Colon (tissue), 2 donors: Measurements from ENCODE around the gene TRIP4.
A peak's percentile ranks its signal among the peaks of the same experiment; 100 is the strongest.
"Not testable (repeated sequence)": the region's sequence is repeated elsewhere in the genome, so short reads cannot be mapped to it uniquely, and the experiment has no call there.

Experiments used
- FAIRE-seq: peaks from 2 replicates; lab custom pipeline; 2012; peaks lifted over from hg19 to GRCh38; lab: Jason Lieb, UNC
- donor health status: control.
- donor health status: control.

The TRIP4 gene

DNA sequence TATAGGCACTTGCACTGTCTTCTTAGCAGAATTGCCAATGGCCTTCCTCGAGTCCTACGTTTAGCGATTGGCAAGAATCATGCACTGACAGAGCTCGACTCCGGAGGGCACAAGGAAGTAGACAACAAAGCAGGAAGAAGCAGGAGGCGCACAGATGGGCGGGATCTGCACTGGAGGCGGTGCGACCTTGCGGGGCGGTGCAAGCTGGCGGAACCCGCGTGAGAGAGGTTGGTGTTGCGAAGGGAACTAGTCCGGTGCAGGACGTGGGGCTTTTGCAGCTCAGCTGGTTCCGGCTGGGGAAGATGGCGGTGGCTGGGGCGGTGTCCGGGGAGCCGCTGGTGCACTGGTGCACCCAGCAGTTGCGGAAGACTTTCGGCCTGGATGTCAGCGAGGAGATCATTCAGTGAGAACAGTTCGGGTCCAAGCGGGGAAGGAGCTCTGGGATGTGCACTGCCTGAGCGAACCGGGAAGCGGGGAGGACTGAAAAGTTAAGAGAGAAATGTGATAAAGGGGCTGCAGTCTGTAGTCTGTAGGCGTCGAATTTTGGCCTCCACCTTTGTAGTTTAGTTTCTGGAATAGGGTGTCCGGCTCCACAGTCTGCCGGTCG lies at the start of gene TRIP4:
TRIP4 (plus strand) TSS at position 275 of the 607 bp plus-strand sequence; CDS start at position 303, 28 bp downstream.
- peak; percentile 74 for FAIRE-seq

DNA sequence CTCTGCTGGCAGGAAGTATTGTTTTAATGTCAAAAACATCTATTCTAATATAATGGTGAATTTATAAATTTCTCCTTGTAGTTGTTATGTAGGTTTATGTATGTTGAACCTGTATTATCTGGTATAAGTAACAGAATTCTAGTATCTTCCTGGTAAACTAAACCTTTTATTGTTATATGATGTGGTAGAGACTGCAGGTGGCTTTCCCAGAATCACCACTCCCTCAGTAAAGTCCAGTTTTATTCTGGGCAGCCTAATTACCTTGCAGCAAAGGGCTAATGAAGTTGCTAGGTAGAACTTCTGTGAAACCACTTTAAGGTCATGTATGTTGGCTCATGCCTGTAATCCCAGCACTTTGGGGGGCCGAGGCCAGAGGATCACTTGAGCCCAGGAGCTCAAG lies 47.3 kb upstream of the TRIP4 start:
- no peak for FAIRE-seq

DNA sequence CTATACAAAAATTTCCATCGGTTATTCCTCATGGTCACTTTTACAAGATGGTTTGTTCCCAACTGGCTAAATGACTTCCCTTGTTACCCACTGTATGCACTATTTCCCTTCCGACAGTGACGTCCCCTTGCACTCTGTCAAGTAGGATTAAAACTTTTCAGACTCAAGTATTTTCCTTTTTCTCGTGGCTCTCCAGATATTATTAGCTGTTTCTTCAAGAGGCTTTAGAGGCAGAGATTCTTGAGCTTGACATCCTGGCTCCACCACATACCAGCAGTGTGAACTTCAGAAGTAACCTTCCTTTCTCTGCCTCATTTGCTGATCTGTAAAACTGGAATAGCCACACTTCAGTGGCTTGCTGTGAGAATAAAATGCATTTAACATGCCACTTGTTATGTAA lies 45.7 kb upstream of the TRIP4 start:
- FAIRE-seq, result no peak

DNA sequence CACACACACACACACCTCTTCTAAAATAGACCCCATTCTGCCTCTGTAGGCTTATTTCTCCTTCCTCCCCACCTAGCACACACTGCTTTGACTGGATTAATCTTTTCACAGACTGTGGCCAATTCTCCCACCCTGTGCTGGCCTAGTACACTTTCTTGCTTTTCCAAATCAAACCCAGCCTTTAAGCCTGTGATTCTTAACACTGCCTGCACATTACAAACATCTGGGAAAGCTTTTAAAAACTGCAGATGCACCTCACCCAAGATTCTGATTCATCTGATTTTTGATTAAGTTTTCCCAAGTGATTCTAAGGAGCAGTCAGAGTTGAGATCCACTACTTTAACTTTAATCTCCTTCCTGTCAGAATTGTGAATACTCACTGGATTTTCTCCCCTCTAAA lies 44.4 kb upstream of the TRIP4 start:
- FAIRE-seq, result no peak

DNA sequence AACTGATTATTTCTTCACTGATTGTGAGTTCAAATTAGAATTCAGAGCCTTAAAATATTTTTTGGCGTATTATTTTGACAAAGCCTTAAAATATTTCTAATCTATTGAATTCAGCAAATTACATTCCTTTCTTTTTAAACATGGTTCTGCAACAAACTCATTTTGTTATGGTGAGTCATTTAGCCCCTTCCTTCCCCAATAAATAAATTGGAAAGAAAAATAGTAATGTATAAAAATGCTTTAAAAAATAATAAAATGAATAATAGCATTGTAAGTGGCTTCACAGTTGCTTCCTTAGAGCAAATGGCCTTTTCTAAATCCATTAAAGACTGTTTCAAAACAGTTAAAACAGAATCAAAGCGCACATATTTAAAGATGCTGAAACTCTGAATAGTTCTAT lies 43.8 kb upstream of the TRIP4 start:
- no peak for FAIRE-seq

DNA sequence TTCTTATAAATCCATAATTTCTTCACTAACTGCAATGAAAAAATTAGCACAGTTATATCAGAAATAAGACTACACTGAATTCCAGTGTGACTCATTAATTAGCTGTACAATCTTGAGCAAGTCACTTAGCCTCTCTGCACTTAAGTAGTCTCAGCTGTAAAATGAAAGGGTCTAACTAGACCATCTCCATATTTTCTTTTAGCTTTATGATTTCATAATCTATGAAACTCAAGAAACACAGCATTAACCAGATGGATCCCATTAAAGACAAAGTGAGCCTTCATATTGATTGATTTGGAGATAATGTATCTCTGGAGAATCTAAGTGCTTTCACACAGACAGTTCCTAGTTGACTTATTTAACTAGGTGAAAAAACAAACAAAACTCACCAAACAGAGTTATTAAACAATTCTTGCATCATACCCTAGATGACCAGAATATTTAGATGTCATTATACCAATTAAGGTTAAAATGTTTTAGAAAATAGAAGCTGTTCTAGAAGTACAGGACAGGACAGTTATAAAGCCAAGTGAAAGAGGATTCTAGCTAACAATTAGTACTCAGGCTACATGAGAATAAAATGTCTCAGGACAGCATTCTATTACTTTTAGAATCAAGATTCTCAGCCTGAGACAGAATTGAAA lies 42.9 kb upstream of the TRIP4 start:
- no peak for FAIRE-seq

DNA sequence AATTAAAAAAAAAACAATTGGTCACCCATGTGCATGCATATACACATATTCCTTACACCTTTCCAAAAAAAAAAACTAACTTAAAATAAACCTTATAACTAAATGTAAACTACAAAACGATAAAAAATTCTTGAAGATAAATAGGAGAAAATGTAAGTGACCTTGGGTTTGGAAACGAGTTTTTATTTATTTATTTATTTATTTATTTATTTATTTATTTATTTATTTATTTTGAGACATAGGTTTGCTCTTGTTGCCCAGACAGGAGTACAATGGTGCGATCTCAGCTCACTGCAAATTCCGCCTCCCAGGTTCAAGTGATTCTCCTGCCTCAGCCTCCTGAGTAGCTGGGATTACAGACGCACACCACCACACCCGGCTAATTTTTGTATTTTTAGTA lies 41.4 kb upstream of the TRIP4 start:
- peak; percentile 21 for FAIRE-seq

DNA sequence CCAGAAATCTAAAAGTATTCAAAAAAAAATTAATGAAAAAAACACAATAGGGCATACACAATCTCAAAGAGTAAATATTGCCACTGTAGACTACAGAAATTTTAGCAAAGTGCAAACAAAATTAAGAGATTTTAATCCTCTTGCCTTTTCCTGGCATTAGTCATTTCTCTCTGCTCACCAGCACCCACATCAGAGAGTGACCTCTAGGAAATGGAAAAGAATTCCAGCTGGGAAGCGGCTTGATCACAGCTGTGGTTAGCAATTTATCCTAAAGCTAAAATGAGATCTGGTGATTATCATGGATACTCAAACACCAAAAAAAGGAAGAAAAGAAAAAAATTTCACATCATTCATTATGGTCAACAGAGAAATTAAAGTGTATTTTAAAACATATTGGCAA lies 39.2 kb upstream of the TRIP4 start:
- FAIRE-seq, result no peak

DNA sequence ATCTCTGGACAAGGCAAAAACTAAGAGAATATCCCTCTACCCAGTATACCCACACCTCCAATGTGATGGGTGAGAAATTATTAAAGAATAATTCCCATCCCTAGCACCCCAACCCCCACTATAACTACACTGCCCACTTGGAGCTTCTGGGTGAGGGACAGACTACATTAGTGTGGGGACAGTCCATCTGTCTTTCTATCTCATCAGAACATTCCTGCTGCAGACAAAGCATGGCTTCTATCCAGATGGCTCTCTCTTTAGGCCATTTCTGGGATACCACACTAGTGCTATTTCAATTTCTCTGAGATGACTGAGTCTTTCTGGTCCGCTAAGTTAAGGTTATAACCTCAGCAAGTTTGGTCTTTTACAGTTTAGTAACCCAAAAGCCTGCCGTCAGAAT lies 38.3 kb upstream of the TRIP4 start:
- no peak for FAIRE-seq

DNA sequence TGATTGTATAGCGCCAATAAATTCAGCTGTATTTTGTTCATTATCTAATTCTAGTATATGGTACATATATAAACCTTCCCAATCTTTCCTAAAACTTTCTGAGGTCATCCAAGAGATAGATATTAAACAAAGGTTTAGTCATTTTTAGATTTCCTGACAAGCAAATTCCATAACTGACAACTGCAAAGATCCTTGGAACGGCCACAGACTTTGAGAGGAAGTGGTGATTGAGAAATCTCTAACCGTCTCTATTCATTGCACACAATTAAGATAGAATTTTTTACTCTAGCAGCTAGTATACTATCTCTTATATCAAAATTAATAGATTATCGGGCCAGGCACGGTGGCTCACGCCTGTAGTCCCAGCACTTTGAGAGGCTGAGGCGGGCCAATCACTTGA lies 36.4 kb upstream of the TRIP4 start:
- FAIRE-seq, result no peak

DNA sequence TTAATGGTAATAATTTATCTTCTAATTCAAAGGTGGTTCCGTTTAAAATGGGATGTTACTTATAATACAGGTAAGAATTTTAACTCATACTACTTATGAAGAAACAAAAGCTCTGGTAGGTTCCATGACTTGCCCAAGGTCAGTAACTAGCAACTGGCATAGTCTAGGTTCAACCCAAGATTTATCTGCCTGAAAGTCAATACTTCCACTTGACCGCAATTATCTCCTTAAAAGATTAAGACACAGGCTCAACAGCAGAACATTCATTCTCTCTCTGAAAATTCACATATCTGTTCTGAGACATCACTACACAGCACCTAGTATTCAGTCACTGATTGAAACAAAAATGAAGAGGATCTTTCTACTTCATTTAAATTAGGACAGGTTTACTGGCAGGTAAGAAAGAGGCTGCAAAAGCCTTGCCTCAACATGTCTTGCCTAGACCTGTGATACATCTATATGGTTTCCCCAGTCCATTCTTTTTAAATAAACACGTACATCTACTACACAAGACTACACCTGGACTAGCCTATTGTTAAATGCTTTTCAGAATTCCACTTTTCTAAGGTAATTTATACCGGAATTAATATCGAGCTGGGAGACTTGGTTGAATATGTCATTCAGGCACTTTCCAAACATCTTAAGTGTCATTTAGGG lies 32.8 kb upstream of the TRIP4 start:
- FAIRE-seq, result no peak

DNA sequence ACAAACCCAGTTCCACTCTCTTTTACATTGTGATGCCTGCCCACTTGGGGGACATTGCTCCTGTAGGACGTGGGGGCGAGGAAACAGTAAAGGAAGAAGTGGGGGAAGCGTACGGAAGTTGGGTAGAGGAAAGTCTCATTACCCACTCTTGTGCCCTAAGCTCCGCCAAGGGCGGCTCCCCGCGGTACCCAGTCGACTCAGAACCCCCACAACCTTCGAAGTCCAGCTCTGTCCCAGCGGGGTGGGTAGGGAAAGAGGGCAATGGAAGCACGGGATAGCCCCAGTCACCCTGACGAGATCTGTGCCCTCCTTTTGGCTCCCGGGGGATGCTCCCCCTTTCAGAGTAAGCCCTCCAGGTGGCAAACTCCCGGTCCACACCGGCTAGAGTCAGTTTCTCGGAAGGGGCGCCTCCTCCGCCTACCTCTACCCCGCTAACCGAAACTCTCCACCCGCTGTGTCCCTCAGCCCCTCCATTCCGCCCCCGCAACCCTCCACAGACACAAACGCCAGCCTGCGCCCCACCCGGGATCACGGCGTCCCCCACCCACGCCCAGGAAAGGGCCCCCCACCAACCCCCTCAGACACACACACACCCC lies 32.2 kb upstream of the TRIP4 start:
- FAIRE-seq, result no peak

DNA sequence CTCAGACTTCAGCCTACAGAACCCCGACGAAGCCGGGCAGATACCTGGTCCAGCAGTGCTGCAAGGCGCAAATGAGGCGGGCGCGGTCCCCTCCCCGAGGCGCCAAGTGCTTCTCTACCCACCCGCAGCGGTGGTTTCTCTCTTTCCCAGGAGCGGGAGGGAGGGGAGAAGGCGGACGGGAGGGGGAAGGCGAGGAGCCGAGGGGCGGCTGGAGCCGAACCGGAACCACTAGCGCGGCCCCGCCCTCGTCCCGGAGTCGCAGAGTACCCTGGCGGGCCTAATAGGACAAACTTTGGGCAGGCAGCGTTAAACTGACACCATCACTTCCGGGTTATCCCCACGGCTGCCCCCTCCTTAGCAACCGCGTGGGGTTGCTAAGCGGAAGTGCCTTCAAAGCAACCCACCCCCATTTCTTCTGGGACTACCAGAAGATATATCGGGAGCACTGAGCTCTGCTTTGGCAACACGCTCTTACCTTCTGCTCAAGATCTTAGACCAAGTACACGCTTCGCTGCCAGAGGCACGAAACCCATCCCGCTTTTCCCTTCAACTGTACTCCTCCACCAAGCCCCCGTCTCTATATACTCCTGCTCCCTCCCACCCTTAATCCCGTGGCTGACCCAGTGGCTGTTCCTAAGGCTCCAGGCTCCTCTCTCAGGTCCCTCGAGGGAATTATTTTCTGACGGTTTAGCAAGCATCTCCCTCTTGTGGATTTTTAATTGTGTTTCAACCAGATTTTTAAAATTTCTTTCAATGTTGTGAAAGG lies 31.5 kb upstream of the TRIP4 start, which contains the start of gene CSNK1G1:
CSNK1G1 (minus strand) TSS at position 230 of the 766 bp plus-strand sequence. CDS start 55,674 bp downstream, outside the sequence.
- FAIRE-seq, result no peak

DNA sequence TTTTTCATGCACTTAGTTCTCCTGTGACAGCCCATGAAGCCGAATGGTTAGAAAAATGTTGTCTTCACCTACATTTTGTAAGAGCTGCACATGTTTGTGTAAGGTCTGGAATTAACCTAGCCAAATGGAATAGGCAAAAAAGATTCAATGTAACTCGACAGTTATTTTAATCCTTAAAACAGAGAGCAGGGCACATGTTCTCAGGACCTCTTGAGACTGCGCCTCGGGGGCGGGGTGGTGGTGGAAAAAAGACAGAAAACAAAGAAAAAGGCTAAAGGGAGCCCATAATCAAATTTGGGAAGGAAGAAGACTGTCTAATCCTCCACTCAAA lies 31.0 kb upstream of the TRIP4 start:
- FAIRE-seq, result no peak

DNA sequence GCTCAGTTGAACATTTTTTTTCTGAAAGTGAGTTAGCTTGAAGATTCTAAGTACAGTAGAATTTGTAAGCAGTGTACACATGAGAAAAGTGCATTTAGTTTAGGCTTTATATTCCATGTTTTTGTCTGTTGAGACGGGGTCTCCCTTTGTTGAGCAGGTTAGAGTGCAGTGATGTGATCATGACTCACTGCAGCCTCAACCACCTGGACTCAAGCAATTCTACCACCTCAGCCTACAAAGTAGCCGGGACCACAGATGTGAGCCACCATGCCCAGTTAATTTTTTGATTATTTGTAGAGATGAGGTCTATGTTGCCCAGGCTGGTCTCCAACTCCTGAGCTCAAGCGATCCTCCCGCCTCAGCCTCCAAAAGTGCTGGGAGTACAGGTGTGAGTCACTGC lies 26.4 kb upstream of the TRIP4 start:
- no peak for FAIRE-seq

DNA sequence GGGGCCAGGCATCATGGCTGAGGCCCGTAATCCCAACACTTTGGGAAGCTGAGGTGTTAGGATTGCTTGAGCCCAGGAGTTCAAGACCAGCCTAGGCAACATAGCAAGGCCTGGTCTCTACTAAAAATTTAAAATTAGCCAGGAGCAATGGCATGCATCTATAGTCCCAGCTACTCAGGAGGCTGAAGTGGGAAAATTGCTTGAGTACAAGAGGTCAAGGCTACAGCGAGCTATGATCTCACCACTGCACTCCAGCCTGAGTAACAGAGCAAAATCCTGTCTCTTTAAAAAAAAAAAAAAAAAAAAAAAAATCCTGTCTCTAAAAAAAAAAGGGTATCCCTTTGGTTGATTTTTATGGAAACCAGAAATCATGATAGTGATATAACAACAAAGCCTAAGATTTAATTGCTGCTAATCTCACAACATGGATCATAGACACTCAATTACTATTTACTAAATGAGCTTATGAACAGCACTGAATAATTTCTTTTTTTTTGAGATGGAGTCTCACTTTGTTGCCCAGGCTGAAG lies 18.5 kb upstream of the TRIP4 start:
- no peak for FAIRE-seq

DNA sequence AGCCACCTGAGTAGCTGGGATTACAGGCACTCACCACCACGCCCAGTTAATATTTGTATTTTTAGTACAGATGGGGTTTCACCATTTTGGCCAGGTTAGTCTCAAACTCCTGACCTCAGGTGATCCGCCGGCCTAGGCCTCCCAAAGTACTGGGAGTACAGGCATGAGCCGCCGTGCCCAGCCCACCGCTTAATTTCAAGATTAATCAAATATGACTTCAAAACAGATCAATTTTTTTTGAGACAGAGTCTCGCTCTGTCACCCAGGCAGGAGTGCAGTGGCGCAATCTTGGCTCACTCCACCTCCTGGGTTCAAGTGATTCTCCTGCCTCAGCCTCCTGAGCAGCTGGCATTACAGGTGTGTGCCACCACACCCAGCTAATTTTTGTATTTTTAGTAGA lies 16.3 kb upstream of the TRIP4 start:
- FAIRE-seq, result not testable (repeated sequence)

DNA sequence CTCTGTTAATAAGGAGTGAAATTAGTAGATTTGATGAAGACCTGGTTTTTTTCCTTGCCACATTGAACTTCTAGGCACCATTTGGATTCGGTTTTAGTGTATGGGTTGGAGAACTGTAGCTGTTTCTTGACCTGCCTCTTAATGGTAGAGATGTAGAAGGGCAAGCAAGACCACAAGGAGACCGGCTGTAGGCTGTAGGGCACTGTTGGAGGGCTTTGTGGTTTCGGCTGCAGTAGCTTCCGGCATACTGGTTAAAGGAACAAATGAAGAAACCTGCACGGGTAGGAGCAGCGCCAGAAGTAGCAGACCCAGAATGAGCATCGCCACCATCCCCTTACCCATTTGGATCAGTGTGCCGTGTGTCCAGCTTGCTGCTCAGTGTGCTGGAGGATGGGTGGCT lies 14.3 kb upstream of the TRIP4 start:
- FAIRE-seq, result no peak

DNA sequence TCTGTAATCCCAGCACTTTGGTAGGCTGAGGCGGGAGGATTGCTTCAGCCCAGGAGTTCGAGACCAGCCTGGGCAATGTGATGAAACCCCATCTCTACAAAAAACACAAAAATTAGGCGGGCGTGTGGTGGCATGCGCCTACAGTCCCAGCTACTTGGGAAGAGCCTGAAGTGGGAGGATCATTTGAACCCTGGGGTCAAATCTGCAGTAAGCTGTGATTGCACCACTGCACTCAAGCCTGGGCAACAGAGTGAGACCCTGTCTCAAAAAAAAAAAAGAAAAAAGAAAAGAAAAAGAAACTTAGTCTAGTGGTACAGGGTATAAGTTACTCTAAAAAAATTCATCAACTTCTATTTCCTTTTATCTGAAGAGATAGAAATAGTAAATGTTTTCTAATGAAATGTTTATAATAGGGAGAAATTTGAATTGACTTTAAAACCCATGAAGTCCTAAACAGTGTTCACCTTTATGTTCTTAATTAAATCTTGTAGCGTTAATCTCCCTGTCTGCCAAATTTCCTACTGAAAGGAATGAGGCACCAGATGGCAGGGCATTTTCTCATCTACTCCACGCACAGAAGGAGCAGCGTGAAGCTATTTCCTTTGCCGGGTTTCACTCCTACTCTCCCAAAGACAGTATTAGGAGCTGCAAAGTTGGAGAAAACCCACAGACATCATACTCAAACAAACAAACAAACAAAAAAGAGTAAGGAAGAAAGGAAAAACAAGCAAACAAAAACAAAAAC lies 8.2 kb upstream of the TRIP4 start:
- FAIRE-seq, result no peak

DNA sequence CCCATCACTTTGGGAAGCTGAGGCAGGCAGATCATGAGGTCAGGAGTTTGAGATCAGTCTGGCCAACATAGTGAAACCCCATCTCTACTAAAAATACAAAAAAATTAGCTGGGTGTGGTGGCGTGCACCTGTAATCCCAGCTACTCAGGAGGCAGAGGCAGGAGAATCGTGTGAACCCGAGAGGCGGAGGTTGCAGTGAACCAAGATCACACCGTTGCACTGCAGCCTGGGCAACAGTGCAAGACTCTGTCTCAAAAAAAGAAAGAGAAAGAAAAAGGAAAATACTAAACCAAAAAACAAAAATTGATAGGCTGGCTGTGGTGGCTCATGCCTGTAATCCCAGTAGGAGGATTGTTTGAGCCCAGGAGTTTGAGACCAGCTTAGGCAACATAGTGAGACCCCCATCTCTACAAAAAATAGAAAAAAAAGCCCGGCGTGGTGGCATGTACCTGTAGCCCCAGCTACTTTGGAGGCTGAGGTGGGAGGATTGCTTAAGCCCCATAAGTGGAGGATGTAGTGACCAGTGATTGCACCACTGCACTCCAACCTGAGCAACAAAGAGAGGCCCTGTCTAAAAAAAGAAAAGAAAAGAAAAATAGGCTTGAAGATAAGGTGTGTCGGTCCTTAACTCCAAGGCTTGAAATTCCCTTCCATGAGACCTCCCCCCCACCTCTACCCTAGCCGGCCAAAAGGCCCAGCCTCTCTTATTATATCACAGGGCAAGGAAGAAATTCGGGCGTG lies 7.3 kb upstream of the TRIP4 start:
- FAIRE-seq, result not testable (repeated sequence)
